GM23338 (cell line): ENCODE results near the gene MAGI3.

Experiments
- CTCF ChIP-seq, 2 experiments: fragments of 200-600 bp in 1 of 2; sonication (generic) in 1 of 2; conservative IDR thresholded peaks; 2 replicates each; pipeline versions ENCODE4 v1.5.1 to v1.6.1; 2016 to 2017; ENCODE audit warnings: antibody characterized with exemption in 2 of 2, low read depth in 2 of 2, mild to moderate bottlenecking in 2 of 2, moderate library complexity in 1 of 2
- EZH2 ChIP-seq: fragments of 200-600 bp; sonication (generic); IDR thresholded peaks from one replicate; pipeline ENCODE4 v1.8.0; 2017; ENCODE audit warnings: antibody characterized with exemption, mild to moderate bottlenecking, low read depth; ENCODE audit not compliant: unreplicated experiment
- EZH2phosphoT487 ChIP-seq: fragments of 200-600 bp; sonication (generic); IDR thresholded peaks from one replicate; pipeline ENCODE4 v1.8.1; 2018; ENCODE audit warnings: antibody characterized with exemption; ENCODE audit not compliant: unreplicated experiment
- POLR2AphosphoS5 ChIP-seq: IDR thresholded peaks from 2 replicates; pipeline ENCODE4 v1.6.1; 2016; ENCODE audit warnings: antibody characterized with exemption, low read depth
- ZNF331 ChIP-seq: fragments of 250-450 bp; sonication (Bioruptor Pico); IDR thresholded peaks from 2 replicates; pipeline ENCODE4 v1.5.0; 2020; ENCODE audit warnings: low read depth, mild to moderate bottlenecking, moderate library complexity

DNA sequence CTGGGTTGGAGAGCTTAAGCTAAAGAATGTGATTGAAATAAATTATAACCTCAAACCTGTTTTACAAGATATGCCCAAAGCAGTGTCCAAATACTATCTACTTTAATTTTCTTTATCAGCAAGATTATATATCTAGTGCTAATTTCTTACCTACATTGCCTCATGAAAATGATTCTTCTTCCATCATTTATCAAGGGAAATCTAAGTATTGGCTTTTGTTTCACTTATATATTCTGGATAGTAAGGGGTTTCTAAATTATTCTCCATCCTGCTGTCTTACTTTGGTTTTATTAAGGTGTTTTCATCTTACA lies 287.8 kb downstream of the MAGI3 start:
- no peak for TF ChIP-seq EZH2phosphoT487
- no peak for TF ChIP-seq CTCF (conservative IDR thresholded peaks at IDR 0.05; ENCODE audit: low read depth in 2 of 2)
- no peak for TF ChIP-seq POLR2AphosphoS5
- TF ChIP-seq EZH2 = no peak
- no peak for TF ChIP-seq ZNF331 (CRISPR knock-in tag)
